GM19452 (cell line): Measurements from ENCODE around the gene ABCA1.

Experiments used
- ATAC-seq: cut with Tn5 transposase; IDR thresholded peaks from one replicate; pipeline ENCODE4 v1.9.1; 2021; ENCODE audit not compliant: unreplicated experiment

The ABCA1 gene

GRCh38 chr9:104800068-104800785 lies 127.7 kb downstream of the ABCA1 start:
- ATAC-seq, result no peak

- no peak for ATAC-seq
Measured at GRCh38 chr9:104798209-104798995, 129.6 kb downstream of the ABCA1 start.

- ATAC-seq, result no peak
Measured at GRCh38 chr9:104795857-104796256, 132.1 kb downstream of the ABCA1 start.

- ATAC-seq, result no peak
Measured at GRCh38 chr9:104795082-104795481, 132.9 kb downstream of the ABCA1 start.

- ATAC-seq, result no peak
Measured at GRCh38 chr9:104794070-104794469, 133.9 kb downstream of the ABCA1 start.

- ATAC-seq, result no peak
Measured at GRCh38 chr9:104788251-104788650, 139.7 kb downstream of the ABCA1 start.

GRCh38 chr9:104787306-104788015 lies 140.5 kb downstream of the ABCA1 start:
- ATAC-seq, result no peak

- no peak for ATAC-seq
Measured at GRCh38 chr9:104786293-104786692, 141.7 kb downstream of the ABCA1 start.

- ATAC-seq, result peak; percentile 87
Measured at GRCh38 chr9:104784098-104784497, 143.9 kb downstream of the ABCA1 start.

GRCh38 chr9:104783588-104783987 lies 144.4 kb downstream of the ABCA1 start:
- ATAC-seq, result no peak

- peak; percentile 32 for ATAC-seq
Measured at GRCh38 chr9:104780796-104781395, 147.1 kb downstream of the ABCA1 start.

- no peak for ATAC-seq
Measured at GRCh38 chr9:104779946-104780535, 147.9 kb downstream of the ABCA1 start.

GRCh38 chr9:104779334-104779733 lies 148.6 kb downstream of the ABCA1 start:
- no peak for ATAC-seq

GRCh38 chr9:104778802-104779201 lies 149.2 kb downstream of the ABCA1 start:
- no peak for ATAC-seq

GRCh38 chr9:104776797-104777196 lies 151.2 kb downstream of the ABCA1 start:
- ATAC-seq, result no peak

GRCh38 chr9:104775976-104776375 lies 152.0 kb downstream of the ABCA1 start:
- ATAC-seq, result no peak

GRCh38 chr9:104775574-104775936 lies 152.4 kb downstream of the ABCA1 start:
- ATAC-seq, result peak; percentile 72

- ATAC-seq, result peak; percentile 91
Measured at GRCh38 chr9:104774831-104775573, 153.0 kb downstream of the ABCA1 start.

- ATAC-seq, result no peak
Measured at GRCh38 chr9:104774132-104774531, 153.8 kb downstream of the ABCA1 start.
